HEK293T (cell line): ENCODE measurements around the gene AHCY.

ENCODE experiments used
- PKNOX1 ChIP-seq: fragments of 450-650 bp; IDR thresholded peaks from 2 replicates; pipeline ENCODE4 v1.6.1; 2016
- TARDBP ChIP-seq: fragments of 450-650 bp; IDR thresholded peaks from 2 replicates; pipeline ENCODE4 v1.6.1; 2016

- TF ChIP-seq TARDBP (no peak), PKNOX1 (no peak)
These were observed 9.5 kb upstream of the AHCY start for GRCh38 chr20:34312544-34313217.
